Measurements from ENCODE around the gene FHIT. TPM values are rescaled to one million over a fixed set of nuclear protein-coding genes. Genes with fewer than 3 reads are reported as not detected.
"Not testable (repeated sequence)": the region's sequence is repeated elsewhere in the genome, so short reads cannot be mapped to it uniquely, and the experiment has no call there.

The FHIT gene
- total and polyA plus RNA-seq, 7 donors = 2.4 to 10.2 (median 6.1) TPM

GRCh38 chr3:60696428-60697125 is 554.7 kb downstream of the FHIT start:
- intact Hi-C loops (cut with DNase I) = no loop called here
- DNase-seq = no peak
- WGBS, 2 donors = 85 to 88% methylated on average over 5 of the region's 5 CpGs
- TF ChIP-seq POLR2AphosphoS5 (IDR thresholded peaks at IDR 0.05) (no peak), POLR2A (IDR thresholded peaks at IDR 0.05) (no peak), CTCF (IDR thresholded peaks at IDR 0.05) (no peak), EP300 (IDR thresholded peaks at IDR 0.05) (no peak)
- Histone ChIP-seq H3K9me3 (peaks cover 0 to 1% (median 0%) of the 10 kb centered on the region in 4 donors), H3K27me3 (no peaks in the 10 kb centered on the region), H3K36me3 (no peaks in the 10 kb centered on the region), H3K4me1 (no peaks in the 10 kb centered on the region), H3K4me3 (no peak overlapping the region), H3K27ac (no peak overlapping the region)

GRCh38 chr3:60675424-60675823 is 575.8 kb downstream of the FHIT start:
- H3K27ac ChIP-seq = no peak overlapping the region
- H3K36me3 ChIP-seq = no peaks in the 10 kb centered on the region
- DNase-seq = no peak
- no peaks in the 10 kb centered on the region for H3K4me1 ChIP-seq
- TF ChIP-seq CTCF (IDR thresholded peaks at IDR 0.05) (no peak), POLR2AphosphoS5 (IDR thresholded peaks at IDR 0.05) (no peak), EP300 (IDR thresholded peaks at IDR 0.05) (no peak), POLR2A (IDR thresholded peaks at IDR 0.05) (no peak)
- H3K4me3 ChIP-seq = no peak overlapping the region
- WGBS, 2 donors = 85 to 92% methylated on average over 2 of the region's 2 CpGs
- H3K9me3 ChIP-seq = no peaks in the 10 kb centered on the region
- intact Hi-C loops (cut with DNase I) = no loop called here
- no peaks in the 10 kb centered on the region for H3K27me3 ChIP-seq

GRCh38 chr3:60674870-60675269 is 576.4 kb downstream of the FHIT start:
- intact Hi-C loops (cut with DNase I) = no loop called here
- no peak for DNase-seq

GRCh38 chr3:60673123-60673522 is 578.1 kb downstream of the FHIT start:
- no peaks in the 10 kb centered on the region for H3K27me3 ChIP-seq
- DNase-seq = no peak
- no peak for TF ChIP-seq CTCF (IDR thresholded peaks at IDR 0.05)
- no peak for TF ChIP-seq EP300 (IDR thresholded peaks at IDR 0.05)
- no peak for TF ChIP-seq POLR2A (IDR thresholded peaks at IDR 0.05)
- TF ChIP-seq POLR2AphosphoS5 (IDR thresholded peaks at IDR 0.05) = no peak
- intact Hi-C loops (cut with DNase I) = no loop called here
- no peak overlapping the region for H3K27ac ChIP-seq
- no peaks in the 10 kb centered on the region for H3K36me3 ChIP-seq
- H3K4me1 ChIP-seq = no peaks in the 10 kb centered on the region
- no peak overlapping the region for H3K4me3 ChIP-seq
- H3K9me3 ChIP-seq = no peaks in the 10 kb centered on the region
- 38 to 57% methylated on average over 2 of the region's 2 CpGs for WGBS, 2 donors

More at GRCh38 chr3:60674870-60675269, 576.4 kb downstream of the FHIT start:
- no peaks in the 10 kb centered on the region for H3K36me3 ChIP-seq
- TF ChIP-seq POLR2AphosphoS5 (IDR thresholded peaks at IDR 0.05) = no peak
- no peak for TF ChIP-seq POLR2A (IDR thresholded peaks at IDR 0.05)
- no peak for TF ChIP-seq EP300 (IDR thresholded peaks at IDR 0.05)
- TF ChIP-seq CTCF (IDR thresholded peaks at IDR 0.05) = no peak
- 98 to 100% methylated on average over 1 of the region's 1 CpG for WGBS, 2 donors
- H3K4me1 ChIP-seq = no peaks in the 10 kb centered on the region
- no peak overlapping the region for H3K27ac ChIP-seq
- no peak overlapping the region for H3K4me3 ChIP-seq
- no peaks in the 10 kb centered on the region for H3K27me3 ChIP-seq
- H3K9me3 ChIP-seq = no peaks in the 10 kb centered on the region

GRCh38 chr3:60672337-60672736 is 578.9 kb downstream of the FHIT start:
- intact Hi-C loops (cut with DNase I); DNase-seq; H3K9me3 ChIP-seq; H3K36me3 ChIP-seq; H3K4me3 ChIP-seq; H3K27me3 ChIP-seq; H3K4me1 ChIP-seq; H3K27ac ChIP-seq: not testable (repeated sequence)
- 92 to 93% methylated on average over 5 of the region's 5 CpGs for WGBS, 2 donors
